Mucosa of descending colon (tissue), 3 donors: Measurements from ENCODE around the gene SLC2A9. TPM values are rescaled to one million over a fixed set of nuclear protein-coding genes. Genes with fewer than 3 reads are reported as not detected.

Source experiments
- ATAC-seq: fragments of 200-7000 bp; cut with Tn5 transposase; one replicate; pipeline ENCODE4 v1.9.1; 2020; ENCODE audit warnings: mild to moderate bottlenecking, moderate library complexity
- DNase-seq, 3 donors: peaks; one replicate each; pipeline ENCODE4 v3.0.0-alpha.2; 2020
- H3K36me3 ChIP-seq: fragments of 200-600 bp; one replicate; pipeline ENCODE4 v1.8.0; 2021; ENCODE audit warnings: low read depth, mild to moderate bottlenecking
- H3K4me1 ChIP-seq: fragments of 200-600 bp; one replicate; pipeline ENCODE4 v1.8.0; 2021; ENCODE audit warnings: low read depth, mild to moderate bottlenecking
- H3K4me3 ChIP-seq: fragments of 200-600 bp; one replicate; pipeline ENCODE4 v1.8.0; 2021; ENCODE audit warnings: mild to moderate bottlenecking
- H3K9me3 ChIP-seq: fragments of 200-600 bp; one replicate; pipeline ENCODE4 v1.8.0; 2021; ENCODE audit warnings: mild to moderate bottlenecking
- CTCF ChIP-seq: fragments of 200-600 bp; IDR thresholded peaks from one replicate; pipeline ENCODE4 v1.8.0; 2022; ENCODE audit warnings: antibody characterized with exemption, mild to moderate bottlenecking
- intact Hi-C, 2 donors: fragments of 100-400 bp; cut with DNase I in 1 of 2; cut with micrococcal nuclease in 1 of 2; formaldehyde crosslinking; loops; one replicate each; pipeline versions ENCODE4 v1.11.0 to v1.11.1; 2022; cut with DNase I, micrococcal nuclease
- total RNA-seq, 3 donors: library from RNA; stranded (reverse); fragmentation: NEBNext Ultra II Directional in 2 of 3; extraction: Animal tissue kit (Norgen Biotek cat#: 25700) in 2 of 3; gene quantifications; one replicate each; pipeline versions ENCODE4 v1.2.1 to v1.2.4, GENCODE V29; 2021 to 2023
- donor health status: DM: no; HTN: no; CAD: no; lungs with moderate emphysema.
- donor health status: DM: no; HTN: no; CAD: no.
- donor health status: DM: no; HTN: yes; CAD: no.

The SLC2A9 gene
- total RNA-seq, 3 donors from 2014 or later = 4.8 to 8.9 (median 8.1) TPM

- TF ChIP-seq CTCF = no peak
- Histone ChIP-seq H3K4me3 (no peak overlapping the region), H3K4me1 (peaks cover 13% of the 10 kb centered on the region), H3K36me3 (no peaks in the 10 kb centered on the region), H3K9me3 (no peaks in the 10 kb centered on the region)
- ATAC-seq = peak; percentile 86
- DNase-seq = peak in 1 of 3 donors; percentile 57
- intact Hi-C loops = no loop called here
Observed at GRCh38 chr4:9994246-9994847, 26.9 kb downstream of the SLC2A9 start.

DNA sequence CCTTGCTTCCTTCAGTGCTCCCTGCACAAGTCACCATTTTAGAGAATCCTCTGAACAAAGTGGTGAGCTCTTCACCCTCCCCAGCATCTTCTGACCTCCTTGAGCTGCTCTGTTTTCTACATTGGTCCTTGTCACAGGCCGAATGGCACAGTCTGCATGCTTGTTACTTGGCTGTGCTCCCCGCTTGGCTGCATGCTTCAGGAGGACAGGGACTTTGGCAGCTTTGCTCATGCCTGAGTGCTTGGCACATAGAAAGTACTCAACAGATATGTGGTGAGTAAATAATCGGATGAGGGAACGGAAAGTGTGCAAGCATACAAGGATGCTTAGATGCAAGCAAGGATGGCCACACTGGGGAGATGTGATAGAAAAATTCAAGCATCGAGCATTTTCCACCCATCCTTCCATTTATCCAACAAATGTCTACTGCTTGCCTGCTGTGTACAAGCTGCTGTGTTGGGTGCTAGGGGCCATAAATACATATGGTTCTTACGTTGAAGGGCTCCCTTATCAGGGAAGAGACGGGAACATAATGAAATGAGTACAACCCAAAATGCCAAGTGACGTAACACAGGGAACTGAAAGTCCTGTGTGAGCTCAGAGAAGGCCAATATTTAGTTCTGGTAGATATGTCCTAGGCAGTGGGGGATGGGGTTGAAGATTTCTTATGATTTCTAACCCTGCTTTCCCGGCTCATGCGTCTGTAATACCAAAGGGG lies 31.2 kb downstream of the SLC2A9 start:
- peaks cover 3% of the 10 kb centered on the region for H3K4me1 ChIP-seq
- ATAC-seq = no peak
- TF ChIP-seq CTCF = no peak
- H3K36me3 ChIP-seq = no peaks in the 10 kb centered on the region
- no peak for DNase-seq
- no peak overlapping the region for H3K4me3 ChIP-seq
- H3K9me3 ChIP-seq = no peaks in the 10 kb centered on the region
- intact Hi-C loops = no loop called here

DNA sequence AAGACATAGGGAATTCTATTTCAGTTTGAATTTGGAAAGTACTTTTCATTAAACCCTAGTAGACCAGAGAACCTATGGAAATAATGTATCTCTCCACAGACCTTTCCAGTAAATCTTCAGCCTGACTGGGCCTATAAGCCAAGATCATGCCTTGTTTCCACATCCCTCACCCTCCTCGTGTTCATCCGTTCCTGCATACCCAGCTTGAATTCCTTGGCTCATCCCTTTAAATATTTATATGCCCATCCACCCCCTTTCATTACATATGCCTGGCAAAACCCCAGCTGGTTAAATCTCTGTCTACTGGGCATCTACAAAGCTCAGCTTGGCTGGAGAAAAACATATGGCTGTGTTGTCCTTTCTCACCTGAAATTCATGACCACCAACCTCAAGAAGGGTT lies 32.4 kb downstream of the SLC2A9 start:
- no peaks in the 10 kb centered on the region for H3K4me1 ChIP-seq
- no peaks in the 10 kb centered on the region for H3K36me3 ChIP-seq
- DNase-seq (no peak), ATAC-seq (no peak)
- intact Hi-C loops = no loop called here
- H3K9me3 ChIP-seq = no peaks in the 10 kb centered on the region
- H3K4me3 ChIP-seq = no peak overlapping the region
- no peak for TF ChIP-seq CTCF

- ATAC-seq (no peak), DNase-seq (no peak)
- no peaks in the 10 kb centered on the region for H3K9me3 ChIP-seq
- TF ChIP-seq CTCF = no peak
- intact Hi-C loops = no loop called here
- no peaks in the 10 kb centered on the region for H3K4me1 ChIP-seq
- no peak overlapping the region for H3K4me3 ChIP-seq
- no peaks in the 10 kb centered on the region for H3K36me3 ChIP-seq
Observed at GRCh38 chr4:9988363-9988749, 32.9 kb downstream of the SLC2A9 start.

GRCh38 chr4:9987749-9988362 lies 33.4 kb downstream of the SLC2A9 start:
- H3K4me1 ChIP-seq = no peaks in the 10 kb centered on the region
- no peak for TF ChIP-seq CTCF
- no peaks in the 10 kb centered on the region for H3K36me3 ChIP-seq
- ATAC-seq (no peak), DNase-seq (no peak)
- no peaks in the 10 kb centered on the region for H3K9me3 ChIP-seq
- H3K4me3 ChIP-seq = no peak overlapping the region
- intact Hi-C loops = no loop called here
